H1 (cell line): ENCODE measurements around the gene LCMT1. TPM values are rescaled to one million over a fixed set of nuclear protein-coding genes. Genes with fewer than 3 reads are reported as not detected.

ENCODE experiments used
- CTCF ChIA-PET: fragments of 300-600 bp; sonication (Branson Sonifier 250); formaldehyde crosslinking; loops from one replicate; lab custom pipeline; 2021; ENCODE audit not compliant: partially characterized antibody; lab: Charles Lee
- POLR2A ChIA-PET: fragments of 300-600 bp; sonication (Branson Sonifier 250); formaldehyde crosslinking; loops from one replicate; lab custom pipeline; 2021; ENCODE audit warnings: inconsistent platforms; ENCODE audit not compliant: partially characterized antibody; lab: Charles Lee
- DNase-seq, 2 experiments: peaks; one replicate each; pipeline versions ENCODE4 v3.0.0 to v3.0.0-alpha.2; 2010 to 2022; ENCODE audit warnings: low spot score in 2 of 2, low read depth in 1 of 2, mixed read lengths in 1 of 2
- FAIRE-seq: peaks from 2 replicates; lab custom pipeline; 2011; peaks lifted over from hg19 to GRCh38; lab: Jason Lieb, UNC
- H2AFZ ChIP-seq: 2 replicates; pipeline ENCODE4 v1.8.1; 2012; ENCODE audit warnings: low read length, inconsistent platforms
- H2AK5ac ChIP-seq: 2 replicates; pipeline ENCODE4 v1.6.1; 2013; ENCODE audit warnings: low read depth, low read length
- H2BK120ac ChIP-seq: replicated peaks from 2 replicates; pipeline ENCODE3; 2013; ENCODE audit warnings: low read depth, low read length, inconsistent platforms
- H2BK12ac ChIP-seq: 2 replicates; pipeline ENCODE4 v1.6.1; 2013; ENCODE audit warnings: low read depth, low read length
- H2BK15ac ChIP-seq: 2 replicates; pipeline ENCODE4 v1.6.1; 2013; ENCODE audit warnings: low read length
- H2BK20ac ChIP-seq: 2 replicates; pipeline ENCODE4 v1.6.1; 2013; ENCODE audit warnings: low read length
- H2BK5ac ChIP-seq: 2 replicates; pipeline ENCODE4 v1.6.1; 2013; ENCODE audit warnings: low read depth, low read length
- H3K14ac ChIP-seq: 2 replicates; pipeline ENCODE4 v1.6.1; 2013; ENCODE audit warnings: inconsistent platforms; ENCODE audit not compliant: insufficient read length
- H3K18ac ChIP-seq: 2 replicates; pipeline ENCODE4 v1.6.1; 2013; ENCODE audit warnings: low read length; ENCODE audit errors: extremely low read depth
- H3K23ac ChIP-seq: 2 replicates; pipeline ENCODE4 v1.6.1; 2013; ENCODE audit warnings: inconsistent platforms; ENCODE audit not compliant: insufficient read length
- H3K23me2 ChIP-seq: 2 replicates; pipeline ENCODE4 v1.6.1; 2013; ENCODE audit warnings: low read depth, low read length
- H3K27ac ChIP-seq: 2 replicates; pipeline ENCODE4 v1.6.1; 2011; ENCODE audit warnings: low read depth, low read length, inconsistent platforms
- H3K27me3 ChIP-seq, 4 experiments: replicated peaks in 1 of 4; 1 replicate in 1 of 4; 2 replicates in 3 of 4; pipeline versions ENCODE4 v1.6.1 to v1.8.1; 2011 to 2013; ENCODE audit warnings: low read length in 3 of 4, mild to moderate bottlenecking in 3 of 4, inconsistent platforms in 2 of 4, mixed read lengths in 2 of 4, moderate library complexity in 1 of 4; ENCODE audit not compliant: control insufficient read depth in 3 of 4, insufficient read depth in 3 of 4; ENCODE audit errors: extremely low read depth in 1 of 4
- H3K36me3 ChIP-seq, 4 experiments: 2 replicates each; pipeline versions ENCODE4 v1.6.1 to v1.8.1; 2011 to 2013; ENCODE audit warnings: mild to moderate bottlenecking in 4 of 4, low read length in 3 of 4, moderate library complexity in 2 of 4, control low read depth in 1 of 4, inconsistent platforms in 1 of 4; ENCODE audit not compliant: insufficient read depth in 4 of 4, control insufficient read depth in 2 of 4
- H3K4ac ChIP-seq: replicated peaks from 2 replicates; pipeline ENCODE3; 2013; ENCODE audit warnings: low read length, low read depth, mixed read lengths, inconsistent platforms; ENCODE audit not compliant: insufficient read length
- H3K4me1 ChIP-seq, 4 experiments: replicated peaks in 1 of 4; 1 replicate in 1 of 4; 2 replicates in 3 of 4; pipeline versions ENCODE4 v1.6.1 to v1.8.1; 2011 to 2013; ENCODE audit warnings: low read length in 3 of 4, inconsistent platforms in 2 of 4, mixed read lengths in 1 of 4; ENCODE audit not compliant: insufficient read depth in 4 of 4, control insufficient read depth in 3 of 4
- H3K4me2 ChIP-seq, 2 experiments: 2 replicates each; pipeline versions ENCODE4 v1.6.1 to v1.8.1; 2011 to 2013; ENCODE audit warnings: low read depth in 2 of 2, low read length in 2 of 2, control low read depth in 1 of 2, inconsistent platforms in 1 of 2, mild to moderate bottlenecking in 1 of 2; ENCODE audit not compliant: insufficient read depth in 1 of 2
- H3K4me3 ChIP-seq, 4 experiments: fragments of 200-600, 300-600 bp in 1 of 4; sonication (generic), shearing (Covaris generic), sonication (Bioruptor Twin) in 1 of 4; 2 replicates each; pipeline versions ENCODE4 v1.5.1 to v1.8.1; 2011 to 2016; ENCODE audit warnings: low read length in 4 of 4, low read depth in 3 of 4, control low read depth in 2 of 4, inconsistent platforms in 2 of 4, mild to moderate bottlenecking in 2 of 4, mixed read lengths in 1 of 4, moderate library complexity in 1 of 4; ENCODE audit not compliant: insufficient read depth in 2 of 4; ENCODE audit errors: extremely low read depth in 1 of 4
- H3K56ac ChIP-seq: replicated peaks from 2 replicates; pipeline ENCODE3; 2013; ENCODE audit warnings: low read depth, mild to moderate bottlenecking, mixed read lengths, low read length, inconsistent platforms; ENCODE audit not compliant: insufficient read length
- H3K79me1 ChIP-seq: 2 replicates; pipeline ENCODE4 v1.6.1; 2013; ENCODE audit warnings: low read depth, low read length, control low read depth
- H3K79me2 ChIP-seq, 2 experiments: 2 replicates each; pipeline versions ENCODE4 v1.6.1 to v1.8.1; 2012 to 2013; ENCODE audit warnings: low read length in 2 of 2, mild to moderate bottlenecking in 2 of 2, inconsistent platforms in 1 of 2; ENCODE audit not compliant: insufficient read depth in 2 of 2, control insufficient read depth in 1 of 2
- H3K9ac ChIP-seq, 4 experiments: replicated peaks in 1 of 4; 1 replicate in 1 of 4; 2 replicates in 3 of 4; pipeline versions ENCODE4 v1.6.1 to v1.8.1; 2011 to 2013; ENCODE audit warnings: low read depth in 3 of 4, low read length in 3 of 4, control low read depth in 2 of 4, mild to moderate bottlenecking in 2 of 4, moderate library complexity in 2 of 4, inconsistent platforms in 1 of 4; ENCODE audit errors: extremely low read depth in 1 of 4
- H3K9me3 ChIP-seq, 2 experiments: 2 replicates each; pipeline versions ENCODE4 v1.6.1 to v1.8.1; 2012 to 2013; ENCODE audit warnings: mild to moderate bottlenecking in 2 of 2, moderate library complexity in 2 of 2, control low read depth in 1 of 2, inconsistent platforms in 1 of 2, low read depth in 1 of 2, low read length in 1 of 2, mixed read lengths in 1 of 2; ENCODE audit not compliant: insufficient read depth in 2 of 2
- H4K20me1 ChIP-seq, 2 experiments: replicated peaks in 1 of 2; 2 replicates each; pipeline versions ENCODE3 to v1.8.1; 2011 to 2013; ENCODE audit warnings: inconsistent platforms in 2 of 2, low read length in 2 of 2, mild to moderate bottlenecking in 1 of 2; ENCODE audit not compliant: insufficient read depth in 2 of 2, control insufficient read depth in 1 of 2
- H4K5ac ChIP-seq: 2 replicates; pipeline ENCODE4 v1.6.1; 2013; ENCODE audit warnings: low read length, low read depth, mixed read lengths, inconsistent platforms; ENCODE audit not compliant: insufficient read length
- H4K8ac ChIP-seq: 2 replicates; pipeline ENCODE4 v1.8.0; 2013; ENCODE audit warnings: mild to moderate bottlenecking, moderate library complexity, low read length, inconsistent platforms; ENCODE audit not compliant: insufficient read depth; ENCODE audit errors: extremely low read depth
- H4K91ac ChIP-seq: replicated peaks from 2 replicates; pipeline ENCODE3; 2013; ENCODE audit warnings: low read length, mixed read lengths, inconsistent platforms; ENCODE audit not compliant: insufficient read length
- CTCF ChIP-seq, 3 experiments: IDR thresholded peaks; 1 replicate in 2 of 3; 2 replicates in 1 of 3; pipeline versions ENCODE4 v1.5.1 to v1.6.1; 2011; ENCODE audit warnings: low read length in 3 of 3, mild to moderate bottlenecking in 3 of 3, inconsistent platforms in 2 of 3, low read depth in 1 of 3, moderate library complexity in 1 of 3; ENCODE audit not compliant: insufficient read depth in 1 of 3; ENCODE audit errors: control extremely low read depth in 1 of 3
- FOSL1 ChIP-seq: IDR thresholded peaks from 2 replicates; pipeline ENCODE4 v1.6.1; 2011; ENCODE audit warnings: mild to moderate bottlenecking, low read depth, low read length, moderate library complexity; ENCODE audit not compliant: insufficient read depth
- KDM5A ChIP-seq: fragments of 200-600 bp; IDR thresholded peaks from 2 replicates; pipeline ENCODE4 v1.7.1; 2012; ENCODE audit warnings: mild to moderate bottlenecking, low read length, inconsistent platforms, mixed read lengths
- POLR2AphosphoS5 ChIP-seq: IDR thresholded peaks from 2 replicates; pipeline ENCODE4 v1.6.1; 2011; ENCODE audit warnings: low read depth, low read length
- WGBS, 2 experiments: shearing (Covaris generic) in 1 of 2; methylation state at CpG; one replicate each; pipeline versions ENCODE4 v1.1.6 to v1.1.7; 2013 to 2015; ENCODE audit warnings: low lambda C conversion rate in 2 of 2, mixed read lengths in 2 of 2, inconsistent platforms in 1 of 2, low coverage in 1 of 2, missing lambda C conversion rate in 1 of 2; ENCODE audit not compliant: insufficient replicate concordance in 2 of 2, insufficient coverage in 1 of 2, insufficient read length in 1 of 2; ENCODE audit errors: extremely low coverage in 1 of 2, missing lambda C conversion rate in 1 of 2; 5-methylcytosine and 5-hydroxymethylcytosine counted together
- polyA plus RNA-seq, 7 experiments: library from polyadenylated mRNA; depleted of rRNA in 3 of 7; stranded (reverse) in 5 of 7; unstranded in 2 of 7; fragments of >200 nt in 5 of 7; fragments of 200-250 nt in 2 of 7; gene quantifications; 1 replicate in 5 of 7; 2 replicates in 1 of 7; 4 replicates in 1 of 7; pipeline versions ENCODE4 v1.2.1 to v1.2.3, GENCODE V29; 2011 to 2013; ENCODE audit warnings: missing spikeins in 2 of 7, mixed read lengths in 2 of 7
- total RNA-seq: library from RNA; stranded (reverse); fragmentation: NEBNext Ultra II Directional; extraction: Animal tissue kit (Norgen Biotek cat#: 25700); gene quantifications from 2 replicates; pipeline ENCODE4 v1.2.1, GENCODE V29; 2021

LCMT1 gene
- total and polyA plus RNA-seq, 2 of the 8 experiments (the other 6 are each of a cell fraction or from before 2014, with no cell fraction given) = 61.0 to 80.8 TPM

- Histone ChIP-seq H4K5ac (no peak overlapping the region), H3K4me2 (no peak overlapping the region), H2AK5ac (no peak overlapping the region), H3K4me1 (no peaks in the 10 kb centered on the region), H3K36me3 (no peaks in the 10 kb centered on the region), H3K4me3 (no peak overlapping the region), H3K9me3 (no peaks in the 10 kb centered on the region), H3K23ac (no peak overlapping the region), H4K20me1 (no peaks in the 10 kb centered on the region), H2BK12ac (no peak overlapping the region), H3K79me1 (no peaks in the 10 kb centered on the region), H2AFZ (no peak overlapping the region), H2BK5ac (no peak overlapping the region), H3K56ac (no peak overlapping the region), H3K23me2 (no peaks in the 10 kb centered on the region), H4K91ac (no peak overlapping the region), H3K18ac (no peak overlapping the region), H3K9ac (no peak overlapping the region), H3K79me2 (no peaks in the 10 kb centered on the region), H3K27me3 (no peaks in the 10 kb centered on the region), H3K27ac (no peak overlapping the region), H2BK15ac (no peak overlapping the region), H3K14ac (no peak overlapping the region), H2BK20ac (no peak overlapping the region), H3K4ac (no peak overlapping the region), H4K8ac (no peak overlapping the region), H2BK120ac (no peak overlapping the region)
- 91% methylated on average over 8 of the region's 8 CpGs; no CpG with 5 or more reads in 1 of the 2 experiments for WGBS, 2 experiments
- TF ChIP-seq FOSL1 (no peak), KDM5A (no peak), POLR2AphosphoS5 (no peak), CTCF (IDR thresholded peaks at IDR 0.05; ENCODE audit: control extremely low read depth in 1 of 3, insufficient read depth in 1 of 3, low read depth in 1 of 3, low read length in 3 of 3) (no peak)
- no peak for FAIRE-seq
- POLR2A ChIA-PET = interaction anchor here (0.6 kb wide), 1 partner anchor 737 kb away, joined by 5 read pairs; no protein-coding TSS in a partner anchor
- CTCF ChIA-PET = interaction anchor here (0.6 to 5.1 kb wide), 8 partner anchors 10 to 388 kb away, joined by 3 to 32 read pairs (median 4); no protein-coding TSS in a partner anchor
- DNase-seq = no peak
These were observed 111.4 kb downstream of the LCMT1 start for GRCh38 chr16:25222959-25223358.
